ENCODE results near the gene EPPIN. TPM values are rescaled to one million over a fixed set of nuclear protein-coding genes. Genes with fewer than 3 reads are reported as not detected.

Gene EPPIN
- total and polyA plus RNA-seq, 2 of the 8 experiments (the other 6 are each of a cell fraction or from before 2014, with no cell fraction given) = 0.06 TPM; not detected in 1

- WGBS, 2 experiments (ENCODE audit: extremely low coverage in 1 of 2, insufficient coverage in 1 of 2, insufficient read length in 1 of 2, insufficient replicate concordance in 2 of 2, low coverage in 1 of 2, low lambda C conversion rate in 2 of 2, missing lambda C conversion rate in 1 of 2) = 88% methylated on average over 5 of the region's 5 CpGs; no CpG with 5 or more reads in 1 of the 2 experiments
- Histone ChIP-seq H2BK120ac (replicated peaks; ENCODE audit: low read depth, low read length) (no peak overlapping the region), H4K91ac (replicated peaks; ENCODE audit: insufficient read length, low read length) (no peak overlapping the region), H2BK5ac (ENCODE audit: low read depth, low read length) (no peak overlapping the region), H3K23me2 (ENCODE audit: low read depth, low read length) (no peaks in the 10 kb centered on the region; the same call in 1 of the 2 replicates), H3K4me2 (ENCODE audit: insufficient read depth in 1 of 2, low read depth in 2 of 2, low read length in 2 of 2) (no peak overlapping the region), H2AFZ (ENCODE audit: low read length) (no peak overlapping the region), H4K20me1 (replicated peaks in 1 of 2; ENCODE audit: control insufficient read depth in 1 of 2, insufficient read depth in 2 of 2, low read length in 2 of 2) (no peaks in the 10 kb centered on the region), H3K79me2 (ENCODE audit: control insufficient read depth in 1 of 2, insufficient read depth in 2 of 2, low read length in 2 of 2) (no peaks in the 10 kb centered on the region), H3K4me3 (ENCODE audit: extremely low read depth in 1 of 4, insufficient read depth in 2 of 4, low read depth in 3 of 4, low read length in 4 of 4) (no peak overlapping the region), H3K4ac (replicated peaks; ENCODE audit: insufficient read length, low read depth, low read length) (no peak overlapping the region), H3K79me1 (ENCODE audit: low read depth, low read length) (no peaks in the 10 kb centered on the region), H3K56ac (replicated peaks; ENCODE audit: insufficient read length, low read depth, low read length) (no peak overlapping the region), H2AK5ac (ENCODE audit: low read depth, low read length) (no peak overlapping the region), H3K9me3 (ENCODE audit: insufficient read depth in 2 of 2, low read depth in 1 of 2, low read length in 1 of 2) (no peaks in the 10 kb centered on the region), H3K14ac (ENCODE audit: insufficient read length) (no peak overlapping the region), H3K18ac (ENCODE audit: extremely low read depth, low read length) (no peak overlapping the region), H2BK12ac (ENCODE audit: low read depth, low read length) (no peak overlapping the region), H4K5ac (ENCODE audit: insufficient read length, low read depth, low read length) (no peak overlapping the region), H4K8ac (ENCODE audit: extremely low read depth, insufficient read depth, low read length) (no peak overlapping the region), H3K36me3 (ENCODE audit: control insufficient read depth in 2 of 4, insufficient read depth in 4 of 4, low read length in 3 of 4) (no peaks in the 10 kb centered on the region), H3K4me1 (replicated peaks in 1 of 4; ENCODE audit: control insufficient read depth in 3 of 4, insufficient read depth in 4 of 4, low read length in 3 of 4) (no peaks in the 10 kb centered on the region; a peak in 1 of 7 replicates), H3K23ac (ENCODE audit: insufficient read length) (no peak overlapping the region), H3K27ac (ENCODE audit: low read depth, low read length) (no peak overlapping the region), H2BK15ac (ENCODE audit: low read length) (no peak overlapping the region), H2BK20ac (ENCODE audit: low read length) (no peak overlapping the region), H3K9ac (replicated peaks in 1 of 4; ENCODE audit: extremely low read depth in 1 of 4, low read depth in 3 of 4, low read length in 3 of 4) (no peak overlapping the region), H3K27me3 (replicated peaks in 1 of 4; ENCODE audit: control insufficient read depth in 3 of 4, extremely low read depth in 1 of 4, insufficient read depth in 3 of 4, low read length in 3 of 4) (no peaks in the 10 kb centered on the region)
- FAIRE-seq (no peak), DNase-seq (ENCODE audit: low read depth in 1 of 2, low spot score in 2 of 2) (no peak)
- ChIA-PET CTCF (ENCODE audit: partially characterized antibody) (interaction anchor here (0.6 to 1.0 kb wide), 3 partner anchors 28 to 515 kb away, joined by 3 to 4 read pairs (median 3); no protein-coding TSS in a partner anchor), POLR2A (ENCODE audit: partially characterized antibody) (interaction anchor here (0.8 kb wide), 1 partner anchor 14 kb away, joined by 3 read pairs; no protein-coding TSS in a partner anchor)
- no peak for TF ChIP-seq KDM1A (IDR thresholded peaks at IDR 0.05; ENCODE audit: borderline replicate concordance, low read length)
- no peak for TF ChIP-seq KDM5A (IDR thresholded peaks at IDR 0.05; ENCODE audit: low read length)
- TF ChIP-seq, protein P1, sequence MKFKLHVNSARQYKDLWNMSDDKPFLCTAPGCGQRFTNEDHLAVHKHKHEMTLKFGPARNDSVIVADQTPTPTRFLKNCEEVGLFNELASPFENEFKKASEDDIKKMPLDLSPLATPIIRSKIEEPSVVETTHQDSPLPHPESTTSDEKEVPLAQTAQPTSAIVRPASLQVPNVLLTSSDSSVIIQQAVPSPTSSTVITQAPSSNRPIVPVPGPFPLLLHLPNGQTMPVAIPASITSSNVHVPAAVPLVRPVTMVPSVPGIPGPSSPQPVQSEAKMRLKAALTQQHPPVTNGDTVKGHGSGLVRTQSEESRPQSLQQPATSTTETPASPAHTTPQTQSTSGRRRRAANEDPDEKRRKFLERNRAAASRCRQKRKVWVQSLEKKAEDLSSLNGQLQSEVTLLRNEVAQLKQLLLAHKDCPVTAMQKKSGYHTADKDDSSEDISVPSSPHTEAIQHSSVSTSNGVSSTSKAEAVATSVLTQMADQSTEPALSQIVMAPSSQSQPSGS (IDR thresholded peaks at IDR 0.05; ENCODE audit: low read length) = no peak
- no peak for TF ChIP-seq BCL11A (IDR thresholded peaks at IDR 0.05; ENCODE audit: low read depth in 2 of 2, low read length in 2 of 2)
- no peak for TF ChIP-seq E2F6 (IDR thresholded peaks at IDR 0.05)
- TF ChIP-seq CBX8 (IDR thresholded peaks at IDR 0.05; ENCODE audit: borderline replicate concordance, low read depth, low read length) = no peak
- no peak for TF ChIP-seq FOSL1 (IDR thresholded peaks at IDR 0.05; ENCODE audit: insufficient read depth, low read depth, low read length)
- no peak for TF ChIP-seq NRF1 (IDR thresholded peaks at IDR 0.05; ENCODE audit: low read depth, low read length)
- TF ChIP-seq TEAD4 (IDR thresholded peaks at IDR 0.05; ENCODE audit: low read depth, low read length) = no peak
- no peak for TF ChIP-seq RXRA (IDR thresholded peaks at IDR 0.05; ENCODE audit: insufficient read depth, low read depth, low read length)
- no peak for TF ChIP-seq TCF12 (IDR thresholded peaks at IDR 0.05; ENCODE audit: low read depth, low read length)
Observed at GRCh38 chr20:45510242-45510862, 36.8 kb downstream of the EPPIN start.
